Neural crest cell (in vitro differentiated cells): Measurements from ENCODE around the gene CD163L1. TPM values are rescaled to one million over a fixed set of nuclear protein-coding genes. Genes with fewer than 3 reads are reported as not detected.

ENCODE experiments used
- DNase-seq: peaks from one replicate; pipeline ENCODE4 v3.0.0; 2021; ENCODE audit warnings: low read depth, mixed read lengths, low spot score
- H3K27ac Mint-ChIP-seq: one replicate; pipeline ENCODE4 v1.8.0; 2021; ENCODE audit warnings: mild to moderate bottlenecking, mixed read lengths; ENCODE audit not compliant: unreplicated experiment
- H3K27me3 Mint-ChIP-seq: 2 replicates; pipeline ENCODE4 v1.8.0; 2021; ENCODE audit warnings: low read depth, mild to moderate bottlenecking, mixed read lengths
- H3K36me3 Mint-ChIP-seq: 2 replicates; pipeline ENCODE4 v1.8.0; 2021; ENCODE audit warnings: low read depth, mild to moderate bottlenecking, mixed read lengths
- H3K4me1 Mint-ChIP-seq: 2 replicates; pipeline ENCODE4 v1.8.0; 2021; ENCODE audit warnings: mixed read lengths
- H3K4me3 Mint-ChIP-seq: one replicate; pipeline ENCODE4 v1.8.0; 2021; ENCODE audit warnings: mild to moderate bottlenecking, mixed read lengths
- H3K9me3 Mint-ChIP-seq: 2 replicates; pipeline ENCODE4 v1.8.0; 2021; ENCODE audit warnings: mixed read lengths
- total RNA-seq: library from RNA; stranded (reverse); gene quantifications from 2 replicates; pipeline ENCODE4 v1.2.1, GENCODE V29; 2021
- TF ChIP-seq, protein P1 (sequence below): fragments of 200-600 bp; sonication (generic); conservative IDR thresholded peaks from 2 replicates; pipeline ENCODE4 v1.5.0; 2021; ENCODE audit warnings: antibody characterized with exemption, mild to moderate bottlenecking

CD163L1 gene
- total RNA-seq, 1 donor from 2014 or later, result 1.2 TPM

DNA sequence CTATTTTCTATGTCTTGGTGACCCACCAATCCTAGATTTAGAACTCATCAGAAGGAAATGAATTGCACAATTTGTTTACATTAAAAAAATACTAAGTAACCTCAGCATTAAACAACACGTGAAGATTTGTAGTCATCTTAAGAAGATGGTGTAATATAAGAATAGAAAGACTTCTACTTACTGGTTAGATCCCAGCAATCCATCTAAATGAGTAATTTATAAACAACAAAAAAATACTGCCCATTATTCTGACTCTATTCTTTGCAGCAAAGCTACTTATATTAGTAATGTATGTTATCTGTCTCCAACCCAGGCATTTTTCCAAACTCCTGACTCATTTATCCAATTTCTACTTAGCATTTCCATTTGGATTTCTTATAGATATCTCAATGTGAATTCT is 67.8 kb downstream of the CD163L1 start:
- Mint-ChIP-seq H3K27me3 (no peaks in the 10 kb centered on the region), H3K9me3 (no peaks in the 10 kb centered on the region), H3K4me1 (no peaks in the 10 kb centered on the region), H3K36me3 (no peaks in the 10 kb centered on the region), H3K27ac (no peak overlapping the region), H3K4me3 (no peak overlapping the region)
- no peak for DNase-seq
- TF ChIP-seq, protein P1, sequence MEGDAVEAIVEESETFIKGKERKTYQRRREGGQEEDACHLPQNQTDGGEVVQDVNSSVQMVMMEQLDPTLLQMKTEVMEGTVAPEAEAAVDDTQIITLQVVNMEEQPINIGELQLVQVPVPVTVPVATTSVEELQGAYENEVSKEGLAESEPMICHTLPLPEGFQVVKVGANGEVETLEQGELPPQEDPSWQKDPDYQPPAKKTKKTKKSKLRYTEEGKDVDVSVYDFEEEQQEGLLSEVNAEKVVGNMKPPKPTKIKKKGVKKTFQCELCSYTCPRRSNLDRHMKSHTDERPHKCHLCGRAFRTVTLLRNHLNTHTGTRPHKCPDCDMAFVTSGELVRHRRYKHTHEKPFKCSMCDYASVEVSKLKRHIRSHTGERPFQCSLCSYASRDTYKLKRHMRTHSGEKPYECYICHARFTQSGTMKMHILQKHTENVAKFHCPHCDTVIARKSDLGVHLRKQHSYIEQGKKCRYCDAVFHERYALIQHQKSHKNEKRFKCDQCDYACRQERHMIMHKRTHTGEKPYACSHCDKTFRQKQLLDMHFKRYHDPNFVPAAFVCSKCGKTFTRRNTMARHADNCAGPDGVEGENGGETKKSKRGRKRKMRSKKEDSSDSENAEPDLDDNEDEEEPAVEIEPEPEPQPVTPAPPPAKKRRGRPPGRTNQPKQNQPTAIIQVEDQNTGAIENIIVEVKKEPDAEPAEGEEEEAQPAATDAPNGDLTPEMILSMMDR, result no peak

DNA sequence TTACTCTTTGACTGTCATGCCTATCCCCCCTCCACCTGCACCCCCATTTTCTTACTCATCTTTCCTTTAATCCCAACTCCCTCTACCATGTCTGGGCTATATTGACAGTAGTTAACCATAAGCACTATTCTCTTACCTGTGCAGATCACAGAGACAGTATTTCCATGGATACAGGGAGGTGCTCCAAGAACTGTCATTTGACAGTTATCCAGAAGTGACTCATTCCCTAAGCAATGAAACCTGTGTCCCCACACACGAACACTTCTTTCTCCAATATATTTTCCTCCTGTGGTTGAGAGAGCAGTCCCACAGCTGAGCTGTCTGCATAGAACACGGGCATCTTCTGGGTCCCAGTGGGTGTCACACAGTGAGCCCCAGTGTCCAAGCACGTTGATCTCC is 68.8 kb downstream of the CD163L1 start:
- DNase-seq, result no peak
- H3K4me1 Mint-ChIP-seq, result no peaks in the 10 kb centered on the region
- no peaks in the 10 kb centered on the region for H3K27me3 Mint-ChIP-seq
- no peak overlapping the region for H3K27ac Mint-ChIP-seq
- TF ChIP-seq, protein P1, result no peak
- H3K36me3 Mint-ChIP-seq, result no peaks in the 10 kb centered on the region
- H3K4me3 Mint-ChIP-seq, result no peak overlapping the region
- H3K9me3 Mint-ChIP-seq, result no peaks in the 10 kb centered on the region

DNA sequence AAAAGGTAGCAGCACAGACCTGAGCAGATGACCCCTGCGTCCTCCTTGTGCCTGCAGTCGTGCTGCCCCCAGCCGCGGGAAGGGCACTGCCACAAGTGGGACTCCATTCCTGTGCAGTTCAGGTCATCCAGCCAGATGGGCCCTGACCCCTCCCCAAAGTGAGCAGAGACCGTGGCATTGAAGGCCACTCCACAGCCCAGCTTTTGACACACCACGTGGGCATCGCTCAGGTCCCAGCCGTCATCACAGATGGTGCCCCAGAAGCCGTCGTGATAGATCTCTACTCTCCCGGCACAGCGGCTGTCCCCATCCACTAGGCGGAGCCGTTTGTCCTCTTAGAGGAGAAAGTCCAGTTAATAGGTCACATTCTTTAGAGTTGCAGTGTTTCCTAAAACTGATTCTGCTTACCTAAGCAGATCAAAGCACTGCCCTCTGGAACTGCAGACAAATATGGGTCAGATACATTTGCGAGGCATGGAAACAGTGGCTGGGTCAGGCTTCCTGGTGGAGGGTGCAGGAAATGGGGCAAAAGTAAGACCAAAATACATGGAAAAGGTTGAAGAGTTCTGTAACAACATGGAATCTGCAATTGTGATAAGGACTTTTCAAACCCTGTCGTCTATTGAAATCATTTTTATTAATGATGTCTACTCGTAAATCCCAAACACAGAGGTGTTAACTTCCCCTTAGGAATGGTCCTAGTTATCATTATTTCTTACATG is 69.4 kb downstream of the CD163L1 start:
- no peaks in the 10 kb centered on the region for H3K4me1 Mint-ChIP-seq
- no peaks in the 10 kb centered on the region for H3K9me3 Mint-ChIP-seq
- TF ChIP-seq, protein P1, result peak; percentile 55
- no peaks in the 10 kb centered on the region for H3K36me3 Mint-ChIP-seq
- no peaks in the 10 kb centered on the region for H3K27me3 Mint-ChIP-seq
- DNase-seq, result no peak
- H3K4me3 Mint-ChIP-seq, result no peak overlapping the region
- H3K27ac Mint-ChIP-seq, result no peak overlapping the region

- Mint-ChIP-seq H3K27me3 (no peaks in the 10 kb centered on the region), H3K4me1 (no peaks in the 10 kb centered on the region), H3K27ac (no peak overlapping the region), H3K4me3 (no peak overlapping the region), H3K9me3 (no peaks in the 10 kb centered on the region), H3K36me3 (no peaks in the 10 kb centered on the region)
- TF ChIP-seq, protein P1, result no peak
- DNase-seq, result no peak
Measured at GRCh38 chr12:7373226-7373625, 70.7 kb downstream of the CD163L1 start.

GRCh38 chr12:7369274-7369729 is 74.7 kb downstream of the CD163L1 start:
- no peaks in the 10 kb centered on the region for H3K36me3 Mint-ChIP-seq
- H3K4me1 Mint-ChIP-seq, result no peaks in the 10 kb centered on the region
- no peak overlapping the region for H3K4me3 Mint-ChIP-seq
- no peaks in the 10 kb centered on the region for H3K27me3 Mint-ChIP-seq
- no peak overlapping the region for H3K27ac Mint-ChIP-seq
- no peak for DNase-seq
- TF ChIP-seq, protein P1, result no peak
- H3K9me3 Mint-ChIP-seq, result no peaks in the 10 kb centered on the region
